DOHH2 (cell line): ENCODE results near the gene SLC16A5.

ENCODE experiments used
- H3F3A ChIP-seq: fragments of 200-600 bp; sonication (generic), shearing (Covaris generic); 2 replicates; pipeline ENCODE4 v1.6.0; 2016; ENCODE audit warnings: antibody characterized with exemption, mild to moderate bottlenecking; ENCODE audit not compliant: control insufficient read depth, insufficient read depth
- H3K27ac ChIP-seq: fragments of 200-600 bp; sonication (generic); 2 replicates; pipeline ENCODE4 v1.5.1; 2014; ENCODE audit warnings: low read depth, mild to moderate bottlenecking, low read length, moderate library complexity
- H3K27me3 ChIP-seq: fragments of 200-600 bp; sonication (generic); 2 replicates; pipeline ENCODE4 v1.6.1; 2014; ENCODE audit warnings: mild to moderate bottlenecking, low read length, mixed read lengths; ENCODE audit not compliant: control insufficient read depth
- H3K36me3 ChIP-seq: fragments of 200-600 bp; sonication (generic); 2 replicates; pipeline ENCODE4 v1.6.1; 2014; ENCODE audit warnings: mild to moderate bottlenecking, low read length, moderate library complexity, mixed read lengths; ENCODE audit not compliant: control insufficient read depth
- H3K4me1 ChIP-seq: fragments of 200-600 bp; sonication (generic); 2 replicates; pipeline ENCODE4 v1.6.1; 2014; ENCODE audit warnings: mild to moderate bottlenecking, low read length, mixed read lengths; ENCODE audit not compliant: control insufficient read depth
- H3K4me2 ChIP-seq: fragments of 200-600 bp; sonication (generic); 2 replicates; pipeline ENCODE4 v1.6.0; 2014; ENCODE audit warnings: mild to moderate bottlenecking, low read length, moderate library complexity
- H3K4me3 ChIP-seq: fragments of 200-600 bp; sonication (generic); 2 replicates; pipeline ENCODE4 v1.5.1; 2014; ENCODE audit warnings: mild to moderate bottlenecking, low read length, mixed read lengths
- H3K79me2 ChIP-seq: fragments of 200-600 bp; sonication (generic); 2 replicates; pipeline ENCODE4 v1.6.1; 2014; ENCODE audit warnings: mild to moderate bottlenecking, low read length, mixed read lengths; ENCODE audit not compliant: control insufficient read depth
- H3K9me2 ChIP-seq: fragments of 200-600 bp; sonication (generic); replicated peaks from 2 replicates; pipeline ENCODE4 v1.6.1; 2014; ENCODE audit warnings: mild to moderate bottlenecking, low read length, mixed read lengths; ENCODE audit not compliant: control insufficient read depth
- H3K9me3 ChIP-seq: fragments of 200-600 bp; sonication (generic); 2 replicates; pipeline ENCODE4 v1.6.1; 2014; ENCODE audit warnings: antibody characterized with exemption, low read length, mixed read lengths; ENCODE audit not compliant: control insufficient read depth, insufficient read depth
- H4K20me1 ChIP-seq: fragments of 200-600 bp; sonication (generic); 2 replicates; pipeline ENCODE4 v1.6.0; 2014; ENCODE audit warnings: low read depth, mild to moderate bottlenecking, antibody characterized with exemption, low read length, moderate library complexity; ENCODE audit not compliant: control insufficient read depth, insufficient read depth
- EZH2phosphoT487 ChIP-seq: fragments of 200-600 bp; sonication (generic); IDR thresholded peaks from 2 replicates; pipeline ENCODE4 v1.6.1; 2017; ENCODE audit warnings: borderline replicate concordance, mild to moderate bottlenecking, antibody characterized with exemption, low read length, moderate library complexity, mixed read lengths
- TF ChIP-seq, protein P1 (sequence below): fragments of 200-600 bp; sonication (generic); IDR thresholded peaks from one replicate; pipeline ENCODE4 v1.5.1; 2014; ENCODE audit warnings: antibody characterized with exemption, mild to moderate bottlenecking, low read depth, low read length; ENCODE audit not compliant: poor library complexity, severe bottlenecking

SLC16A5 gene

DNA sequence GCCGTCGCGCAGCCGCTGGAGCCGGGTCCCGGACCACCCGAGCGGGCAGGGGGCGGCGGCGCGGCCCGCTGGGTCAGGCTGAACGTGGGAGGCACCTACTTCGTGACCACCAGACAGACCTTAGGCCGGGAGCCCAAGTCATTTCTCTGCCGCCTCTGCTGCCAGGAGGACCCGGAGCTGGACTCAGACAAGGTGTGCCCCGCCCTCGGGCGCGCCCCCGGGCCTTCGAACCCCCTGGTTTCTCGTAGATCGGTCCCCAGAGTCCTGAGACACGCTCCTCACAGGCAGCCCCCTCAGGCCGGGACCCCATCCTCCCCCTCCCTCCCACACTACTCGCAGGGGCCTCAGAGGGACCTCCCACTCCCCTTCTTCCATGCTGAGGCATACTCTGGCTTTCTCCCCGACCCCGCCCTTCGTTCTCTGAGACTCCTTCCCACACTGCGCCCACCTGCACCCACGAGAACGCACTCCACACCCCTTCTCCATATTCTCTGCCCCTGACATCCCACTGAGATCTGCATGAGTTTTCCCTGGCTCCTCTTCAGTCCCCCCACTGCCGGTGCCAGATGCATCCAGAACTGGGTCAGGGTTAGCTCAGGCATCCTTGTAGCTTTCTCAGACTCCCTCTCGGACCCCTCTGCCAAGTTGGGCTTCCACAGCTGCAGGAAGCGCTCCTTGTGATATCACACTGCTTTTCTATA, 40.2 kb upstream of the SLC16A5 start:
- Histone ChIP-seq H3F3A (peaks cover 4% of the 10 kb centered on the region; the same call in 1 of the 2 replicates), H3K36me3 (peaks cover 17% of the 10 kb centered on the region), H3K27ac (no peak overlapping the region), H3K4me2 (peak overlapping the region; percentile 96), H4K20me1 (no peaks in the 10 kb centered on the region), H3K9me3 (no peaks in the 10 kb centered on the region), H3K9me2 (no peaks in the 10 kb centered on the region), H3K4me1 (peaks cover 18% of the 10 kb centered on the region), H3K79me2 (peaks cover 32% of the 10 kb centered on the region), H3K27me3 (no peaks in the 10 kb centered on the region), H3K4me3 (peak overlapping the region; percentile 98)
- TF ChIP-seq, protein P1, sequence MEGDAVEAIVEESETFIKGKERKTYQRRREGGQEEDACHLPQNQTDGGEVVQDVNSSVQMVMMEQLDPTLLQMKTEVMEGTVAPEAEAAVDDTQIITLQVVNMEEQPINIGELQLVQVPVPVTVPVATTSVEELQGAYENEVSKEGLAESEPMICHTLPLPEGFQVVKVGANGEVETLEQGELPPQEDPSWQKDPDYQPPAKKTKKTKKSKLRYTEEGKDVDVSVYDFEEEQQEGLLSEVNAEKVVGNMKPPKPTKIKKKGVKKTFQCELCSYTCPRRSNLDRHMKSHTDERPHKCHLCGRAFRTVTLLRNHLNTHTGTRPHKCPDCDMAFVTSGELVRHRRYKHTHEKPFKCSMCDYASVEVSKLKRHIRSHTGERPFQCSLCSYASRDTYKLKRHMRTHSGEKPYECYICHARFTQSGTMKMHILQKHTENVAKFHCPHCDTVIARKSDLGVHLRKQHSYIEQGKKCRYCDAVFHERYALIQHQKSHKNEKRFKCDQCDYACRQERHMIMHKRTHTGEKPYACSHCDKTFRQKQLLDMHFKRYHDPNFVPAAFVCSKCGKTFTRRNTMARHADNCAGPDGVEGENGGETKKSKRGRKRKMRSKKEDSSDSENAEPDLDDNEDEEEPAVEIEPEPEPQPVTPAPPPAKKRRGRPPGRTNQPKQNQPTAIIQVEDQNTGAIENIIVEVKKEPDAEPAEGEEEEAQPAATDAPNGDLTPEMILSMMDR, result no peak
- TF ChIP-seq EZH2phosphoT487, result no peak

DNA sequence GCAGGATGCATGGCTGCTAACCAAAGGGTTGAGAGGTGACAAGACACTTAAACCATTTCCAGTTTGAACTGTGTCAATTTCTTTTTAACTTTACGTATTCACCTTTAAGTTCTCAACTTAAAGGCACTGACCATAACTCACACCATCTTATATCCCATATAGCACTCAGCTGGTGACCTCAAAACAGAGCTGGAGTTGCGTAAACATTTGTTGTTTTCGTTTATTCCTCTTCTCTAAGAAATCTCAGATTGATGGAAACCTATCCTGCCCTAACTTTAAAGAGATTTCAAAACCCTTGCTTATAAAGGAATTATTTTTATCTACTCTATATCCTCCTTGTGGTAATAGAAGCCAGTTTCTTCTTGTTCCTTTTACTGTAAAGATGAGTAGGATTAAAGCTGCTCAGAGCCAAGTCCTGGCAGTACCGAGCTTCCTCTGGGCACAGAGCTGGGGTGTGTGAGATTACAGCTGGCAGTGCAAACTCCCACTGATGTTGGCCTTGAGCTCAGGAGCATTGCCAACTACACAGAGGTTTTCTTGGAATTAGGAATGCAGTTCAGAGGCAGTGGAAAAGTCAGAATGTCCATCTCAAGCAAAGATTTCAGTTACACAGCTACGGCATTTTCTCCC, 39.4 kb upstream of the SLC16A5 start:
- Histone ChIP-seq H4K20me1 (no peaks in the 10 kb centered on the region), H3K4me3 (peak overlapping the region; percentile 98), H3K36me3 (peaks cover 22% of the 10 kb centered on the region), H3K9me3 (no peaks in the 10 kb centered on the region), H3K27ac (no peak overlapping the region), H3K4me2 (peak overlapping the region; percentile 96), H3K79me2 (peaks cover 32% of the 10 kb centered on the region), H3K4me1 (peaks cover 18% of the 10 kb centered on the region), H3K27me3 (no peaks in the 10 kb centered on the region), H3F3A (peaks cover 4% of the 10 kb centered on the region; the same call in 1 of the 2 replicates), H3K9me2 (no peaks in the 10 kb centered on the region)
- TF ChIP-seq, protein P1, result no peak
- no peak for TF ChIP-seq EZH2phosphoT487

DNA sequence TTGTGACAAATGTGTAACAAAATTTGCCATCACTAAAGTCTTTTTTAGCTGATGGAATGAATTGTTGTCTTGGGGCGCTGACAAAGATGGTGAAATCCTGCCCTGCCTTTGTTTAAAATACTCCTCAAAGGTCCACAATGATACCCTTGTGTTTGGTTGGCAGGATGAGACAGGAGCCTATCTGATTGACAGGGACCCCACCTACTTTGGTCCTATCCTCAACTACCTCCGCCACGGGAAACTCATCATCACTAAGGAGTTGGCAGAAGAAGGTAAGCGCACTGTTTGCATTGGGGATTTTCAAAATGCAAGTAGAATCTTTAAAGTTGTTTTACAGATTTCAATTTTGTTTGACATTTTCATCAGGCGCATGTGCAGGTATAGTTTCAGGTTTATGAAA, 38.7 kb upstream of the SLC16A5 start:
- Histone ChIP-seq H3K27me3 (no peaks in the 10 kb centered on the region), H3K79me2 (peaks cover 32% of the 10 kb centered on the region), H4K20me1 (no peaks in the 10 kb centered on the region), H3K4me3 (no peak overlapping the region), H3K27ac (no peak overlapping the region), H3K36me3 (peaks cover 26% of the 10 kb centered on the region), H3K4me2 (no peak overlapping the region), H3K4me1 (peaks cover 18% of the 10 kb centered on the region), H3K9me3 (no peaks in the 10 kb centered on the region), H3F3A (peaks cover 4% of the 10 kb centered on the region; the same call in 1 of the 2 replicates), H3K9me2 (no peaks in the 10 kb centered on the region)
- TF ChIP-seq, protein P1, result no peak
- TF ChIP-seq EZH2phosphoT487, result no peak
